Muscle of arm (tissue), 12 donors: Measurements from ENCODE around the gene ONECUT3. TPM values are rescaled to one million over a fixed set of nuclear protein-coding genes. Genes with fewer than 3 reads are reported as not detected.

Experiments used
- DNase-seq: peaks from one replicate; pipeline ENCODE4 v3.0.0-alpha.2; 2013
- polyA plus RNA-seq, 12 donors: library from polyadenylated mRNA; unstranded; fragments of 120-200 nt; gene quantifications; one replicate each; pipeline ENCODE4 v1.2.1, GENCODE V29; 2013; ENCODE audit not compliant: insufficient read length in 12 of 12

Gene ONECUT3
- polyA plus RNA-seq, 12 donors: 0.01 to 0.04 (median 0.04) TPM; not detected in 6

DNA sequence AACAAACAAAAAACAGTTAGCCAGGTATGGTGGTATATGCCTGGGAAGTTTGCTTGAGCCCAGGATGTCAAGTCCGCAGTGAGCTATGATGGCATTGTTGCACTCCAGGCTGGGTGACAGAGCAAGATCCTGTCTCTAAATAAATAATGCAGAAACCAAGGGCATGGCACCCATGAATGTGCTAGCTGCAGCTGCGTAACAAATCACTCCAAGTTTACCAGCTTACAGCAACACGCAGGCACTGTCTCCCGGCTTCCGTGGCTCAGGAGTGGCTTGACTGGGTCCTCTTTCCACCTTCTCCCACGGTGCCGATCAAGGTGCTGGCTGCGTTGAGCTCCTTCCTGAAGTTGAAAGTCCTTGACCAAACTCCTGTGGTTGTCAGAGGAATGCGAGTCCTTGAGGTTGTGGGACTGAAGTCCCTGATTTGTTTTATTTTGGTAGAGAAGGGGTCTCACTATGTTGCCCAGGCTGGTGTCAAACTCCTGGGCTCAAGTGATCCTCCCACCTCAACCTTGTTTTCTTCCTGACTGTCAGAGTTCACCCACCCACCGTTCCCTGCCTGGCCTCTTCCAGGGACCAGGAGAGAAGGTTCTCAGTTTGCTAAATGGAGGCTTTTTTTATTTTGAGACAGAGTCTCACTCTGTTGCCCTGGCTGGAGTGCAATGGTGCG, 13.2 kb upstream of the ONECUT3 start:
- no peak for DNase-seq

GRCh38 chr19:1742989-1743696, 10.2 kb upstream of the ONECUT3 start:
- DNase-seq: no peak

GRCh38 chr19:1744133-1744665, 9.1 kb upstream of the ONECUT3 start:
- DNase-seq: no peak

DNA sequence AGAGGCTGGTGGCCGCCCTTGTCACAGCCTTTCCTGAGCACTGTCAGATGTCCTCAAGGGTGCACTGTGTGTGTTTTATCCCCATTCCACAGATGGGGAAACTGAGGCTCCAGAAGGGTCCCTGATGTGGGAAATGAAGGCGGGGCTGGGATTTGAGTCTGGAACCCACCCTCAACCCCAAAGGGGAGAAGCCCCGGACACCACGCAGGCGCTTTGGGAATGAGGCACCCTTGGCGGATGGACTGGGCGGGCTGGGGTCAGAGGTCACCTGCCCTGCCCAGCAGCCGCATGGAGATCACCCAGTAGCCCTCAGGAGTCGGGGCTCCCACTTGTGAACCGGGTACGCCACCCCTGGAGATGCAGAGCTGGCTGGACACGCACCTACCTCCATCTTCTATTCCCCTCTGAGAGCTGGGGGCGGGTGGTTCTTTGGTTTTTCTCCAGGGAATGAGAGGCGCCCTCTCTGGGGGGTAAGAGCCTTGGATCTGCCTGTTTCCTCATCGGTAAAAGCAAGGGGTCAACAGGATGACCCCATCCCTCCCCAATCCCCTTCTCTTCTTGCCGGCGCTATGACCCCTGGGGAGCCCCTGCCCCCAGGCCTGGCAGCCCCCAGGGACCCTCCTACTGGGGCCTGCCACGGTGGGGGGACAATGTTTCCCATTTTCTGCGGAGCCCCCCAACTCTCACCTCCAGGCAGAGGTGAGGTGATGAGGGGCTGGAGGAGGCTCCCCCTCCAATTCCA, 8.3 kb upstream of the ONECUT3 start:
- no peak for DNase-seq

DNA sequence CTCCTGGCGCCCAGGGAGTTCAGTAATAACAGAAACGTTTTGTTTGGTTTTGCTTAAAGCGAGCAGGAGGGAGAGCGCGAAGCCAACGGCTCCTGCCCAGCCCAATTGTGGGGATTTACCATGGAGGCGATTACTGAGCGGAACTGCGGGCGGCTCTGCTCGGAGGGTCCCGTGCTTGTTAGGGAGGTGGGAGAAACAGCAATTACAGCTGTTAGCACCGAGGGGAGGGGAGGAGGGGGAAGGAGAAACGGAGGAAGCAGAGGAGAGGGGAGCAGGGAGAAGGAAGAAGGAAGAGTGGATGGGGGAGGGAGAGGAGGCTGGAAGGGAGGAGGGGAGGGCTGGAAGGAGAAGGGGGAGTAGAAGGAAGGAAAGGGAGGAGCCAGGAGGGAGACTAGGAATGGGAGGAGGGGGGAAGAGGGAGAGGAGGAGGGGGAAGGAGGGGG, 7.7 kb upstream of the ONECUT3 start:
- DNase-seq: no peak

DNA sequence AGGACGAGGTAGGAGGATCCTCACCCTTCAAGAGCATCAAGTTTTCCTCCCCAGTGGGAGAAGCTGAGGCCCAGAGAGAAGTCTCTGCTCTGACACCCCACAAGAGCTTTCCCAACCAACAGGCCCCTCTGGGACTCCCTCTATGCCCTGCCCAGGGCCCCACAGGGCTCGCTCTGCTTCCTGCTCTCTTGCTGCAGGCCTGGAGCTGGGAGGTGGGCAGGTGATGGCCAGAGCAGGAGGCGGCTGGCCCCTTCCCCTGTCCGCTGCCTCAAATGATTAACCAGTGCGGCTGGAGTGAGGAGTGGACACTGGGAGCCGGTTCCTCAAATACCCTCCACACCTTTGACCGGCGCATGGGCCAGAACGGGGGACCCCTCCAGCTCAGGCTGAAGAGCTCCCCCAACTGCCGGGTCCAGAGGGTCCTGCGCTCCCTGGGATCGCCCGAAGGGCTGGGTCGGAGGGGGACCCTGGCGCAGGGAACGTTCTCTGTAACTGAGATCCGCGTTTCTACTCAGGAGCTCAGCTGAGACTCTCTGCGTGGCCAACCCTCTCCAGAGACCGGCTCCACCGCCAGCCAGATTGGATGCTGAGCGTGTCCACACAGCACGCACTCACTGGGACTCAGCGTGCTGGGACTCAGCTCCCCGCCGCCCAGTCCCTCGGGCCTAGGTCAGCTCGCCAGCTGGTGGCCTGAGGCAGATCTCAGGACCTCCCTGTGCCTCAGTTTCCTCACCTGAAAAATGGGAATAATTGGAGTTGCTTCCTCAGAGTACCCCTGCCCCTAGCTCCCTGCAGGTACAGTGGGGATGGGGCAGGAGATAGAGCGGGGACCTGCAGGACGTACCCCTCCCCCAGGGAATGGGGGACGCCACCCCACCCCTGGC, 6.7 kb upstream of the ONECUT3 start:
- DNase-seq: no peak

GRCh38 chr19:1747285-1748114, 5.8 kb upstream of the ONECUT3 start:
- no peak for DNase-seq

- DNase-seq: no peak
Measured at GRCh38 chr19:1748115-1748872, 5.0 kb upstream of the ONECUT3 start.

DNA sequence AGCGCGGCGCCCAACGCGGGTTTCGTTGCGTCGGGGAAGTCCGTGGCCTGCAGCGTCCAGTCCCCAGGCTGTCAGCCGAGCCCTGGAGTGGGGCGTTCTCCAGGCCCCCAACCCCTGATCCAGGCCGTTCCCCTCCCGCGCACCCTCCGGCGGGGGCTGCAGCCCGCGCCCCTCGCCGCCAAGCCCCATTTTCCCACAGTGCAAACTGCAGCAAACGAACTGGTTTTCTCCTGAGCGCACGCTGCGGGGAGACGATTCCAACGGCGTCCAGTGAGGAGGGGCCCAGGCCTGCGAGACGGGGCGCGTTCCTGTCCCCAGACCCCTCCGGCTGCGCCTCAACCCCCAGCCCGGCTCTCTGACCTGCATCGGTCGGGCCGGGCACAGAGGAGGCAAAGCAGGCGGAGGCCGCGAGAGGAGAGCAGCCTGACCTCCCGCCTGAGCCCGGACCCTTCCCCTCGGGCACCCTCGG, 4.4 kb upstream of the ONECUT3 start:
- DNase-seq: no peak

DNA sequence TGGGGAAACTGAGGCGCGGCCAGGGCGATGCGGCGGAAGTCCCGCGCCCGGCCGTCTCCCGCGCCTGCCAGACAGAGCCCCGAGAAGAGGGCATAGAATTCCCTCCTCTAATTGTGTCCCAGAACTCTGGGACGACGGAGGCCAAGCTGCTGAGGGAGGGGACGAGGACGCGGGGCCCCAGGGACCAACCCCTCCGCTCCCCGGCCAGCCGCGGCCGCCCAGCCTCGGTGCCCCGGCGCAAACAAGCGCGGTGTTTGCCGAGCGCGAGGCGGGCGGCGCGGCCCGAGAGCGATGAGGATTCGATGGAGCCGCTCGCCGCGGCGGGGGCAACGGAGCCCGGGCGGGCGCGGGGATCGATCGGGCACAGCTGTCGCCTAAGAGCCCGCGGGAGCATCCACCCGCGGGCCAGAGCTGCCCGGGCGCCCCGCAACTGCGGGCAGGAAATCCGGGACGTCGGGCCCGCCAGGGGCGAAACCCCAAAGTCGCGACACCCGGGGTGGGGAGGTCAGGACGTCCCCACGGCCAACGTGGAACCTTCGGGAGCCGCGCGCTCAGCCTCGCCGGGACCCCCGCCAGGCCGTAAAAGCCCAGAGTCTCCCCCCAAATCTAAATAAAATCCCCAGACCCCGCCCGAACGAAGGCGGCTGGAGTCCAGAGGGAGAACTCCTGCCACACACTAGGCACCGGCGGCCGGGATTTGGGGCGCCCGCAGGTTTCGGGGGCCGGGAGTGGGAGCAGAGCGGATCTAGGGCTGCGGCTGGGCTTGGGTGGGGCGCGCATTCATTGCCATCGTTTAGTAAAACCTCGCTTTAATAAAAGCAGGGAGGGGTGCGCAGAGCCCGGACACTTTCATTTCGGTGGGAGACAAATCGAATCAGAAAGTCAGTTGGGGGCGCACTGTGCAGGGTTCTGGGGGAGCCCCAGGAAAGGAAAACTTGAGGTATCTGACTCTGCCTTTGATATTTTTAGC, 3.6 kb upstream of the ONECUT3 start:
- DNase-seq: no peak

DNA sequence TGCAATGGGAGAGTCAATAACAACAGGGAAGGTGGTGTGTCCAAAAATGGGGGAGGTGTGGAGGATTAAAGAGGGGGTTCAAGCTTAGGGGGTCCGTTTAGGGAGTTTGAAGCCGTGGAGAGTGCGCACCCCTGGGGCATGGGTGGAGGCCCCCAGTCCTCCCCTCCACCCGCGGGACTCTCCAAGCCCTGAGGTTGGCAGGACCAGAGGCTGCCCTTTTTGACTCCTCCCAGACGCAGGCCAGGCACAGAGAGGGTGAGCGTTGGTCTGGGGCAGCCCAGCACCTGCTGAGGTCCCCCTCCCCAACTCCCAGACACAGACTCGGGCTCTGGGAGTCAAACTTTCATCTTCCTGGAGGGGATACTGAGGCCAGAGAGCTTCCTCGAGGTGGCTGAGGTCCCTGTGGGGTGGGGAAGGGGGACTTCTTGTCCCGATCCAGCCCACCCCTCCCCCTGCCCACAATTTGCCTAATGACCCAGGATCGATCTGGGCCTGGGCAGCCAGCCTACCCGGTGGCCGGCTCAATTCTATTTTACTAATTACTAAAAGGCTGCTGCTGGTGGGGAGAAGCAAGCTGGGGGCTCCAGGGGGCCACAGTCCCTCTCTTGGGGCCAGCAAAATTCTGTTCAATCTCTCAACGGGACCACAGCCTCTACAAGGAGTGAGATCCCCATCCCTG, 2.8 kb upstream of the ONECUT3 start:
- no peak for DNase-seq

GRCh38 chr19:1751367-1752008, 1.8 kb upstream of the ONECUT3 start:
- DNase-seq: no peak

GRCh38 chr19:1752009-1752756, 1.1 kb upstream of the ONECUT3 start:
- no peak for DNase-seq

DNA sequence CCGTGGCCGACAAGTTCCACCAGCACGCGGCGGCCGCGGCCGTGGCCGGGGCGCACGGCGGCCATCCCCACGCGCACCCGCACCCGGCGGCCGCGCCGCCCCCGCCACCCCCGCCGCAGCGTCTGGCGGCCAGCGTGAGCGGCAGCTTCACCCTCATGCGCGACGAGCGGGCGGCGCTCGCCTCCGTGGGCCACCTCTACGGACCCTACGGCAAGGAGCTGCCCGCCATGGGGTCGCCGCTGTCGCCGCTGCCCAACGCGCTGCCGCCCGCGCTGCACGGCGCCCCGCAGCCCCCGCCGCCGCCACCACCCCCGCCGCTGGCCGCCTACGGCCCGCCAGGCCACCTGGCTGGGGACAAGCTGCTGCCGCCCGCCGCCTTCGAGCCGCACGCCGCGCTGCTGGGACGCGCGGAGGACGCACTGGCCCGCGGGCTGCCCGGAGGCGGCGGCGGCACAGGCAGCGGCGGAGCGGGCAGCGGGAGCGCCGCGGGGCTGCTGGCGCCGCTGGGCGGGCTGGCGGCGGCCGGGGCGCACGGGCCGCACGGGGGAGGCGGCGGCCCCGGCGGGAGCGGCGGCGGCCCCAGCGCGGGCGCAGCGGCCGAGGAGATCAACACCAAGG, 821 bp downstream of the ONECUT3 start:
- no peak for DNase-seq

GRCh38 chr19:1754636-1755466, 1.5 kb downstream of the ONECUT3 start:
- no peak for DNase-seq
